ENCODE results near the gene DENND10.

DNA sequence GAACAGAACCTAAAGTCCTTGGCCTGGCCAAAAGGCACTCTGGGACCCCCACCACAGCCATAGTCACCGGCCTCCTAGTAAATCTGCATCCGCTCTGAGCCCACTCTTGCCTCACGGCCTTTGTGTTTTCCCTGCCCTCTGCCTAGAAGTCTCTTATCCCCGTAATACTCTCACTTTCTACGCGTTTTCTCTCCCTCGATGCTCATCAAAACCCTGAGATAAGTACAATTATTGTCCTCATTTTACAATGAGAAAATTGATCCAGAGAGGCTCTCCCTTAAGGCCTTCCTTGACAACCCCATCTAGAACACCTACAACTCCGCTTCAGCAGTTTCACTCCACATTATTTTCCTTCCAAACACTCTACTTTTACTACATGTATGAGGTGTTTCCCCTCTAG lies 63.1 kb downstream of the DENND10 start:
- TF ChIP-seq POLR2AphosphoS5 (IDR thresholded peaks at IDR 0.05), result no peak
- TF ChIP-seq CTCF (IDR thresholded peaks at IDR 0.05), result no peak
